IMR-90 (cell line): ENCODE measurements around the gene MYBPH.

ENCODE experiments used
- BHLHE40 ChIP-seq: fragments of 150-350 bp; IDR thresholded peaks from 2 replicates; pipeline ENCODE4 v1.6.1; 2016; ENCODE audit warnings: mild to moderate bottlenecking, low read depth, low read length
- FOS ChIP-seq: fragments of 150-350 bp; IDR thresholded peaks from 2 replicates; pipeline ENCODE4 v1.6.1; 2016; ENCODE audit warnings: low read depth, low read length
- POLR2A ChIP-seq: IDR thresholded peaks from 2 replicates; pipeline ENCODE4 v1.6.1; 2012; ENCODE audit warnings: mild to moderate bottlenecking, low read depth, low read length
- RFX5 ChIP-seq: IDR thresholded peaks from 2 replicates; pipeline ENCODE4 v1.8.0; 2012; ENCODE audit warnings: low read depth, mild to moderate bottlenecking, low read length, moderate library complexity
- TF ChIP-seq, protein P1 (sequence below): conservative IDR thresholded peaks from 2 replicates; pipeline ENCODE4 v1.5.1; 2012; ENCODE audit warnings: mild to moderate bottlenecking, low read depth, low read length, improper control_type of control experiment
- TF ChIP-seq, protein P2 (sequence below): fragments of 150-350 bp; IDR thresholded peaks from 2 replicates; pipeline ENCODE4 v1.6.1; 2016; ENCODE audit warnings: low read depth, mild to moderate bottlenecking, low read length, moderate library complexity, borderline replicate concordance

DNA sequence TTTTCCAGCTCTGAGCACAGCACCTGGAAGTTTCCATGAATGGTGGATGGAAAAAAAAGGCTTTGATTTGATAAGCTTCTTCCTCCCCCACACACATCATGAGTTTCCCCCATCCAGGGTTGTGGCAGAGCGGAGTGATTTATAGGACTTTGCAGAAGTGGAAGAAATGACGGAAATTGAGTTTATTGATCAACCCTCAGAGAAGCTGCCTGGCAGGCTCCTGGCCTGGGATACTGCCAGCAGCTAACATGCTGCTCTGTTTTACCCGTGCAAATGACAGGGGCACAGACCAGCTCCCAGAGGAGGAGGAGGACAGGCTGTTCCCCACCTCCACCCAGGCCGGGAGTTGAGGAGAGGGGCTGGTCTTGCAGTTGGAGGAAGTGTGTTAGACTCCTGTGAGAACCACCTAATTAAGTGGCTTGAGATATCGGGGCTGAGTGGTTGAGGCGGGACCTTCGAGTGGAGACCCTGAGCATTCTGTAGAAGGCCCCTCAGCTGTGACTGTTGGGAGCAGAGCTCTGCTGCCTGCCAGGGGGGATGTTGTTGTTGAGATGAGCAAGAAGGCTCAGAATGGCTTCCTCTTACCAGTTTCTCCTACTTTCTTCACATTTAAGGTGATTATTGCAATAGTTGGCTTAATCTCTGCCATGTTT lies 26.3 kb downstream of the MYBPH start:
- TF ChIP-seq, protein P1, sequence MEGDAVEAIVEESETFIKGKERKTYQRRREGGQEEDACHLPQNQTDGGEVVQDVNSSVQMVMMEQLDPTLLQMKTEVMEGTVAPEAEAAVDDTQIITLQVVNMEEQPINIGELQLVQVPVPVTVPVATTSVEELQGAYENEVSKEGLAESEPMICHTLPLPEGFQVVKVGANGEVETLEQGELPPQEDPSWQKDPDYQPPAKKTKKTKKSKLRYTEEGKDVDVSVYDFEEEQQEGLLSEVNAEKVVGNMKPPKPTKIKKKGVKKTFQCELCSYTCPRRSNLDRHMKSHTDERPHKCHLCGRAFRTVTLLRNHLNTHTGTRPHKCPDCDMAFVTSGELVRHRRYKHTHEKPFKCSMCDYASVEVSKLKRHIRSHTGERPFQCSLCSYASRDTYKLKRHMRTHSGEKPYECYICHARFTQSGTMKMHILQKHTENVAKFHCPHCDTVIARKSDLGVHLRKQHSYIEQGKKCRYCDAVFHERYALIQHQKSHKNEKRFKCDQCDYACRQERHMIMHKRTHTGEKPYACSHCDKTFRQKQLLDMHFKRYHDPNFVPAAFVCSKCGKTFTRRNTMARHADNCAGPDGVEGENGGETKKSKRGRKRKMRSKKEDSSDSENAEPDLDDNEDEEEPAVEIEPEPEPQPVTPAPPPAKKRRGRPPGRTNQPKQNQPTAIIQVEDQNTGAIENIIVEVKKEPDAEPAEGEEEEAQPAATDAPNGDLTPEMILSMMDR: no peak
- TF ChIP-seq FOS (no peak), RFX5 (no peak), BHLHE40 (no peak), POLR2A (no peak)
- TF ChIP-seq, protein P2, sequence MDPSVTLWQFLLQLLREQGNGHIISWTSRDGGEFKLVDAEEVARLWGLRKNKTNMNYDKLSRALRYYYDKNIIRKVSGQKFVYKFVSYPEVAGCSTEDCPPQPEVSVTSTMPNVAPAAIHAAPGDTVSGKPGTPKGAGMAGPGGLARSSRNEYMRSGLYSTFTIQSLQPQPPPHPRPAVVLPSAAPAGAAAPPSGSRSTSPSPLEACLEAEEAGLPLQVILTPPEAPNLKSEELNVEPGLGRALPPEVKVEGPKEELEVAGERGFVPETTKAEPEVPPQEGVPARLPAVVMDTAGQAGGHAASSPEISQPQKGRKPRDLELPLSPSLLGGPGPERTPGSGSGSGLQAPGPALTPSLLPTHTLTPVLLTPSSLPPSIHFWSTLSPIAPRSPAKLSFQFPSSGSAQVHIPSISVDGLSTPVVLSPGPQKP: no peak
